ENCODE measurements around the gene SELENOS.

SELENOS gene

GRCh38 chr15:101225658-101226057 lies 51.6 kb downstream of the SELENOS start:
- no peak for DNase-seq (ENCODE audit: low read depth in 2 of 3, low spot score in 2 of 3)
